Sigmoid colon (tissue), 4 donors: ENCODE data around the gene UBE2H.
A peak's percentile ranks its signal among the peaks of the same experiment; 100 is the strongest.

Experiments
- EP300 ChIP-seq, 4 donors: sonication (generic); formaldehyde crosslinking; IDR thresholded peaks; one replicate each; pipeline ENCODE4 v1.6.1; 2017; ENCODE audit warnings: antibody characterized with exemption in 4 of 4
- POLR2A ChIP-seq, 2 donors: fragments of 450-650 bp; IDR thresholded peaks; one replicate each; pipeline ENCODE4 v1.6.1; 2016; ENCODE audit warnings: antibody characterized with exemption in 2 of 2, mild to moderate bottlenecking in 2 of 2, moderate library complexity in 2 of 2
- POLR2AphosphoS5 ChIP-seq, 4 donors: sonication (generic); formaldehyde crosslinking; IDR thresholded peaks; one replicate each; pipeline ENCODE4 v1.6.1; 2017; ENCODE audit warnings: antibody characterized with exemption in 4 of 4
- TF ChIP-seq, protein P1 (sequence below), 4 experiments: fragments of 450-650 bp in 3 of 4; fragments of 200-600 bp in 1 of 4; IDR thresholded peaks; one replicate each; pipeline ENCODE4 v1.5.1; 2016 to 2019; ENCODE audit warnings: antibody characterized with exemption in 4 of 4, mild to moderate bottlenecking in 3 of 4, moderate library complexity in 2 of 4

GRCh38 chr7:129825209-129825970 is 127.4 kb downstream of the UBE2H start:
- TF ChIP-seq, protein P1, sequence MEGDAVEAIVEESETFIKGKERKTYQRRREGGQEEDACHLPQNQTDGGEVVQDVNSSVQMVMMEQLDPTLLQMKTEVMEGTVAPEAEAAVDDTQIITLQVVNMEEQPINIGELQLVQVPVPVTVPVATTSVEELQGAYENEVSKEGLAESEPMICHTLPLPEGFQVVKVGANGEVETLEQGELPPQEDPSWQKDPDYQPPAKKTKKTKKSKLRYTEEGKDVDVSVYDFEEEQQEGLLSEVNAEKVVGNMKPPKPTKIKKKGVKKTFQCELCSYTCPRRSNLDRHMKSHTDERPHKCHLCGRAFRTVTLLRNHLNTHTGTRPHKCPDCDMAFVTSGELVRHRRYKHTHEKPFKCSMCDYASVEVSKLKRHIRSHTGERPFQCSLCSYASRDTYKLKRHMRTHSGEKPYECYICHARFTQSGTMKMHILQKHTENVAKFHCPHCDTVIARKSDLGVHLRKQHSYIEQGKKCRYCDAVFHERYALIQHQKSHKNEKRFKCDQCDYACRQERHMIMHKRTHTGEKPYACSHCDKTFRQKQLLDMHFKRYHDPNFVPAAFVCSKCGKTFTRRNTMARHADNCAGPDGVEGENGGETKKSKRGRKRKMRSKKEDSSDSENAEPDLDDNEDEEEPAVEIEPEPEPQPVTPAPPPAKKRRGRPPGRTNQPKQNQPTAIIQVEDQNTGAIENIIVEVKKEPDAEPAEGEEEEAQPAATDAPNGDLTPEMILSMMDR (IDR thresholded peaks at IDR 0.05): peak in 3 of 4 experiments; percentile 45 to 100 (median 68)
- no peak for TF ChIP-seq POLR2A (IDR thresholded peaks at IDR 0.05)
- TF ChIP-seq EP300 (IDR thresholded peaks at IDR 0.05): no peak
- peak in 2 of 4 donors; percentile 39 to 53 for TF ChIP-seq POLR2AphosphoS5 (IDR thresholded peaks at IDR 0.05)
